ENCODE measurements around the gene SMCO4.

Gene SMCO4

GRCh38 chr11:93504110-93505095 is 38.8 kb downstream of the SMCO4 start:
- Histone ChIP-seq H3K4me1 (ENCODE audit: control insufficient read depth, insufficient read depth, low read length) (peaks cover 2% of the 10 kb centered on the region), H3K9me3 (ENCODE audit: control insufficient read depth, insufficient read depth, low read depth, low read length) (peaks cover 3% of the 10 kb centered on the region), H3K4me3 (ENCODE audit: low read depth, low read length) (no peak overlapping the region), H3K9ac (ENCODE audit: low read length) (no peak overlapping the region), H3K27ac (ENCODE audit: low read depth, low read length) (no peak overlapping the region), H3K36me3 (ENCODE audit: control insufficient read depth, insufficient read depth, low read length) (no peaks in the 10 kb centered on the region), H3K27me3 (ENCODE audit: control insufficient read depth, insufficient read depth, low read length) (no peaks in the 10 kb centered on the region)

GRCh38 chr11:93501856-93502255 is 41.3 kb downstream of the SMCO4 start:
- no peaks in the 10 kb centered on the region for H3K27me3 ChIP-seq (ENCODE audit: control insufficient read depth, insufficient read depth, low read length)
- H3K4me1 ChIP-seq (ENCODE audit: control insufficient read depth, insufficient read depth, low read length) = peaks cover 26% of the 10 kb centered on the region
- H3K9ac ChIP-seq (ENCODE audit: low read length) = no peak overlapping the region
- H3K36me3 ChIP-seq (ENCODE audit: control insufficient read depth, insufficient read depth, low read length) = no peaks in the 10 kb centered on the region
- H3K4me3 ChIP-seq (ENCODE audit: low read depth, low read length) = no peak overlapping the region
- peaks cover 3% of the 10 kb centered on the region; the same call in 1 of the 2 replicates for H3K9me3 ChIP-seq (ENCODE audit: control insufficient read depth, insufficient read depth, low read depth, low read length)
- no peak overlapping the region for H3K27ac ChIP-seq (ENCODE audit: low read depth, low read length)

- H3K9me3 ChIP-seq (ENCODE audit: control insufficient read depth, insufficient read depth, low read depth, low read length) = peaks cover 3% of the 10 kb centered on the region; the same call in 1 of the 2 replicates
- no peak overlapping the region for H3K4me3 ChIP-seq (ENCODE audit: low read depth, low read length)
- no peaks in the 10 kb centered on the region for H3K27me3 ChIP-seq (ENCODE audit: control insufficient read depth, insufficient read depth, low read length)
- H3K27ac ChIP-seq (ENCODE audit: low read depth, low read length) = no peak overlapping the region
- peaks cover 26% of the 10 kb centered on the region for H3K4me1 ChIP-seq (ENCODE audit: control insufficient read depth, insufficient read depth, low read length)
- H3K9ac ChIP-seq (ENCODE audit: low read length) = no peak overlapping the region
- peaks cover 3% of the 10 kb centered on the region; the same call in 1 of the 2 replicates for H3K36me3 ChIP-seq (ENCODE audit: control insufficient read depth, insufficient read depth, low read length)
These were observed 42.4 kb downstream of the SMCO4 start for GRCh38 chr11:93500759-93501158.

GRCh38 chr11:93498641-93499040 is 44.5 kb downstream of the SMCO4 start:
- H3K9ac ChIP-seq (ENCODE audit: low read length) = no peak overlapping the region
- H3K4me3 ChIP-seq (ENCODE audit: low read depth, low read length) = no peak overlapping the region; the same call in 1 of the 2 replicates
- H3K9me3 ChIP-seq (ENCODE audit: control insufficient read depth, insufficient read depth, low read depth, low read length) = peaks cover 3% of the 10 kb centered on the region; the same call in 1 of the 2 replicates
- H3K27me3 ChIP-seq (ENCODE audit: control insufficient read depth, insufficient read depth, low read length) = no peaks in the 10 kb centered on the region
- H3K36me3 ChIP-seq (ENCODE audit: control insufficient read depth, insufficient read depth, low read length) = peaks cover 3% of the 10 kb centered on the region; the same call in 1 of the 2 replicates
- H3K27ac ChIP-seq (ENCODE audit: low read depth, low read length) = peak overlapping the region; percentile 18; the same call in 1 of the 2 replicates
- peaks cover 26% of the 10 kb centered on the region for H3K4me1 ChIP-seq (ENCODE audit: control insufficient read depth, insufficient read depth, low read length)

- Histone ChIP-seq H3K4me3 (ENCODE audit: low read depth, low read length) (no peak overlapping the region; the same call in 1 of the 2 replicates), H3K36me3 (ENCODE audit: control insufficient read depth, insufficient read depth, low read length) (peaks cover 3% of the 10 kb centered on the region; the same call in 1 of the 2 replicates), H3K27me3 (ENCODE audit: control insufficient read depth, insufficient read depth, low read length) (no peaks in the 10 kb centered on the region), H3K9ac (ENCODE audit: low read length) (no peak overlapping the region), H3K9me3 (ENCODE audit: control insufficient read depth, insufficient read depth, low read depth, low read length) (no peaks in the 10 kb centered on the region), H3K4me1 (ENCODE audit: control insufficient read depth, insufficient read depth, low read length) (peaks cover 26% of the 10 kb centered on the region), H3K27ac (ENCODE audit: low read depth, low read length) (peak overlapping the region; percentile 18; the same call in 1 of the 2 replicates)
These were observed 45.0 kb downstream of the SMCO4 start for GRCh38 chr11:93498161-93498560.

- Histone ChIP-seq H3K4me1 (ENCODE audit: control insufficient read depth, insufficient read depth, low read length) (peaks cover 26% of the 10 kb centered on the region), H3K9me3 (ENCODE audit: control insufficient read depth, insufficient read depth, low read depth, low read length) (no peaks in the 10 kb centered on the region), H3K27ac (ENCODE audit: low read depth, low read length) (no peak overlapping the region), H3K36me3 (ENCODE audit: control insufficient read depth, insufficient read depth, low read length) (peaks cover 3% of the 10 kb centered on the region; the same call in 1 of the 2 replicates), H3K27me3 (ENCODE audit: control insufficient read depth, insufficient read depth, low read length) (no peaks in the 10 kb centered on the region), H3K4me3 (ENCODE audit: low read depth, low read length) (no peak overlapping the region), H3K9ac (ENCODE audit: low read length) (no peak overlapping the region)
These were observed 45.6 kb downstream of the SMCO4 start for GRCh38 chr11:93497596-93497995.

GRCh38 chr11:93494357-93494756 is 48.8 kb downstream of the SMCO4 start:
- H3K27ac ChIP-seq (ENCODE audit: low read depth, low read length) = no peak overlapping the region

GRCh38 chr11:93493252-93493897 is 49.8 kb downstream of the SMCO4 start:
- Histone ChIP-seq H3K27ac (ENCODE audit: low read depth, low read length) (no peak overlapping the region), H3K9ac (ENCODE audit: low read length) (no peak overlapping the region), H3K9me3 (ENCODE audit: control insufficient read depth, insufficient read depth, low read depth, low read length) (no peaks in the 10 kb centered on the region), H3K27me3 (ENCODE audit: control insufficient read depth, insufficient read depth, low read length) (no peaks in the 10 kb centered on the region), H3K36me3 (ENCODE audit: control insufficient read depth, insufficient read depth, low read length) (peaks cover 3% of the 10 kb centered on the region; the same call in 1 of the 2 replicates), H3K4me1 (ENCODE audit: control insufficient read depth, insufficient read depth, low read length) (peaks cover 49% of the 10 kb centered on the region), H3K4me3 (ENCODE audit: low read depth, low read length) (no peak overlapping the region)

More at GRCh38 chr11:93494357-93494756, 48.8 kb downstream of the SMCO4 start:
- H3K4me1 ChIP-seq (ENCODE audit: control insufficient read depth, insufficient read depth, low read length) = peaks cover 51% of the 10 kb centered on the region
- peaks cover 3% of the 10 kb centered on the region; the same call in 1 of the 2 replicates for H3K36me3 ChIP-seq (ENCODE audit: control insufficient read depth, insufficient read depth, low read length)
- H3K4me3 ChIP-seq (ENCODE audit: low read depth, low read length) = no peak overlapping the region
- no peaks in the 10 kb centered on the region for H3K27me3 ChIP-seq (ENCODE audit: control insufficient read depth, insufficient read depth, low read length)
- H3K9ac ChIP-seq (ENCODE audit: low read length) = no peak overlapping the region
- H3K9me3 ChIP-seq (ENCODE audit: control insufficient read depth, insufficient read depth, low read depth, low read length) = no peaks in the 10 kb centered on the region

- Histone ChIP-seq H3K36me3 (ENCODE audit: control insufficient read depth, insufficient read depth, low read length) (peaks cover 3% of the 10 kb centered on the region; the same call in 1 of the 2 replicates), H3K9me3 (ENCODE audit: control insufficient read depth, insufficient read depth, low read depth, low read length) (no peaks in the 10 kb centered on the region), H3K4me1 (ENCODE audit: control insufficient read depth, insufficient read depth, low read length) (peaks cover 43% of the 10 kb centered on the region), H3K4me3 (ENCODE audit: low read depth, low read length) (no peak overlapping the region), H3K27me3 (ENCODE audit: control insufficient read depth, insufficient read depth, low read length) (no peaks in the 10 kb centered on the region), H3K27ac (ENCODE audit: low read depth, low read length) (no peak overlapping the region), H3K9ac (ENCODE audit: low read length) (no peak overlapping the region)
These were observed 50.5 kb downstream of the SMCO4 start for GRCh38 chr11:93492464-93493251.

- no peaks in the 10 kb centered on the region for H3K9me3 ChIP-seq (ENCODE audit: control insufficient read depth, insufficient read depth, low read depth, low read length)
- H3K4me1 ChIP-seq (ENCODE audit: control insufficient read depth, insufficient read depth, low read length) = peaks cover 41% of the 10 kb centered on the region
- H3K27ac ChIP-seq (ENCODE audit: low read depth, low read length) = no peak overlapping the region
- no peak overlapping the region for H3K4me3 ChIP-seq (ENCODE audit: low read depth, low read length)
- peaks cover 3% of the 10 kb centered on the region; the same call in 1 of the 2 replicates for H3K36me3 ChIP-seq (ENCODE audit: control insufficient read depth, insufficient read depth, low read length)
- no peaks in the 10 kb centered on the region for H3K27me3 ChIP-seq (ENCODE audit: control insufficient read depth, insufficient read depth, low read length)
- H3K9ac ChIP-seq (ENCODE audit: low read length) = no peak overlapping the region
These were observed 51.2 kb downstream of the SMCO4 start for GRCh38 chr11:93491973-93492372.

Data from HUES6 (cell line).